NCI-H2227 (cell line): ENCODE results near the gene SKI.
A peak's percentile ranks its signal among the peaks of the same experiment; 100 is the strongest.

Experiments used
- DNase-seq: peaks from one replicate; lab custom pipeline; 2025; ENCODE audit not compliant: unreplicated experiment; lab: John Stamatoyannopoulos, UW

Gene SKI

DNA sequence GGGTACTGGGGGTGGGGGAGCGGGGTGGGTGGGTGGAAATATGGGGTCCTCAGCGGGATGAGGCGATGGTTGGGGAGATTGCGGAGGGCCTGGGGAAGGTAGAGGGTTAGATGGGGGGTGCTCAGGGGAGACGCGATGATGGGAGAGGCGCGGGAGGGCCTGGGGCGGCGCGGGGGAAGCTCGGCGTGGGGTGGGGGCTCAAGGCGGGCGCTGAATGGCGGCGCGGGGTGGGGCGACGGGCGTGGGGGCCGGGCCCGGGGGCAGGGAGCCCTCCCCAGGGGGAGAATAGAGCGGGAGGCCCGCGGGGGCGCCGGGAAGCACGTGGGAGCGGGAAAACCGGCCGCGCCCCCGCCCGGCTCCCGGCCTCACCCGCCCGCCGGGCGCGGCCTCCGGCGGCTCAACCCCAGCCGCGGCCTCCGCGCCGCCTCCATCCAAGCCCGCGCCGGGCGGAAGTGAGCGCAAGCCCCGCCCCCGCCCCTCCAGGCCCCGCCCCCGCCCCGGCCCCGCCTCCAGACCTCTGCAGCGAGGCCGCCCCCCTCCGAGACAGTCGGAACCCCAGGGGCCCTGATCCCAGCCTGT is 33.7 kb upstream of the SKI start, which contains the start of gene FAAP20:
FAAP20 (minus strand) TSS at position 454 of the 579 bp plus-strand sequence; CDS start at position 431, 23 bp downstream.
- peak; percentile 82 for DNase-seq

DNA sequence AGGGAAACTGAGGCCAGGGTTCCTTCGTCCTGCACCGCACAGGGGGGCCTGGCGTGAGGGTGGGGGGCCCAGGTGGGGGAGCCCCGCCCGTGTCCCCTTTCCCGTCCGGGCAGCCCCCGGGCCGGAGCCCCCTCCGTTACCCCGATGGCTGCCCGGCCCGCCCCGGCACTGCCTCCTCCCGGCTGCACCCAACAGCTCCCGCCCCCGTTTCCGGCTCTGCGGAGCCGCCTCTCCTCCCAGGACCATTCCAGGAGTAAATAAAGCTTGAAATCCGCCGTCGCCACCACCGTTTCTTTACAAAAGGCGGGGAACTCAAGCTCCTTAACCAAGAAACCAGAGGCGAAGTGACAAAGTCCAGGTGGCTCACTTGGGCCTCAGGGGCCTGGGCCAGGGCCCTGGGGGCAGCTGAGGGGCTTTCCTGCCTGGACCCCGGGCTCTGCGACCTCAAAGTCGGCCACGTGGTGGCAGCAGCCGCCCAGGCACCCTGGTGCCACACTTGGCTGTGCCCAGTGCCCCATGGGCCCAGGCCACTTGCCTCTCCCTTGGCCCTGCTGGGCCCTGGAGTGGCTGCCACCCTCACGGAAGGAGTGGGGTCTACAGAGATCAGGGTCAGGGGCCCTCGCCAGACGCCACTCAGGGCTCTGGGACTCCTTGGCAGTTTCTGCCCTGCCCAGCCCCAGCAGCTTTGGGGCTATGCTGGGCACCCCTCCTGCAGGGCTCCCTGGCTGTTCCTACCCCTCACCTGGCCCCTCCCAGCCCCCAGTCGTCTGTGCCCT is 33.0 kb upstream of the SKI start:
- peak; percentile 89 for DNase-seq

DNA sequence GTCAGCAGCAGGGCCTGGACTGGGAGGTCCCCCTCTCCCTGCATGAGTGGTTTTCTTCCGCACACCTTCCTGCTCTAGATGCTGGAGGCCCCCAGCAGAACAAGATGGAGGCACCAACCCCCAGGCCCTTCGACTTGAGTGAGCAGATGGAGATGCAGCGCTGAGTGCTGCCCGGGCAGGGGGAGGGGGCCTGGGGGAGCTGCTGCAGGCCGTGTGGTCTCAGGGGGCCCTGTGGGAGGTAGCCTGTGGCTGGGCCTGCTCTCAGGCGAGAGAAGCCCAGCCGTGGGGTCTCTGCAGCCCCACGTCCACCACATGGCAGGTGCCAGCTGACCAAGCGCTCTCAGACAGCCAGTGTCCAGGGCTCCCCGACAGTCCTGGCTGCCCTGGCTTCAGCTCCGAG is 32.3 kb upstream of the SKI start:
- DNase-seq = no peak

DNA sequence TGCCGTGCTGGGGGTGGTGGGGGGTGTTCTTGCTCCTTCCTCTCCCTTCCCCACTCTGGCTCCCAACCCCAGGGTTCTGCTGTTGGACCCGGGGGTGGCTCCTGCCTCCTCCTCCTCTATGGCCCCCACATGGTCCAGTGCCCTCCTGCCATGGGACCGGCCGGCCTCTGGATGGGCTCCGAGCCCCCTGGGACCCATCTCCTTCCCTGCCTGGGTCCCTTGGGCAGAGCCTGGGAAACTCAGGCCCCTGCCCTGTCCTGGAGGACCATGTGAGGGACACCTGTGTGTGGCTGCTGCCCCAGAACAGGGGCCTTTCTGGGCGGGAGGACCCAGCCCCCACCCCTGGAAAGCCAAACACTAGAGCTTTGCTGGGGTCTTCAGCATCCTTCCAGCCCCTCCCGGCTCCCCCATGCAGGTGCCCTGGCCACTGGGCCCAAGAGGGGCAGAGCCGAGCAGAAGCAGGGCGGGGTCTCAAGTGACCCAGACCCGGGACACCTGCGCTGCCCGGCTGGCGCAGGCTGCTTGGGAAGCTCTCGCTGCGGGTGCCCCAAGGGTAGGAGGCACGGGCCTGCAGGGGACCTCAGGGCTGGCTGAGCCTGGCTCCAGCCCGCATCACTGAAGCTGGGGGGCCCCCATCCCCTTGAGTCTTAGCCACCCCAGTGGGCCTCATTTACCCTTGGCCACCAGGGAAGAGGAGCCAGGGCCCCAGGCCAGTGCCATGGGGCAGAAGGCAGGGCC is 31.0 kb upstream of the SKI start:
- DNase-seq = no peak

DNA sequence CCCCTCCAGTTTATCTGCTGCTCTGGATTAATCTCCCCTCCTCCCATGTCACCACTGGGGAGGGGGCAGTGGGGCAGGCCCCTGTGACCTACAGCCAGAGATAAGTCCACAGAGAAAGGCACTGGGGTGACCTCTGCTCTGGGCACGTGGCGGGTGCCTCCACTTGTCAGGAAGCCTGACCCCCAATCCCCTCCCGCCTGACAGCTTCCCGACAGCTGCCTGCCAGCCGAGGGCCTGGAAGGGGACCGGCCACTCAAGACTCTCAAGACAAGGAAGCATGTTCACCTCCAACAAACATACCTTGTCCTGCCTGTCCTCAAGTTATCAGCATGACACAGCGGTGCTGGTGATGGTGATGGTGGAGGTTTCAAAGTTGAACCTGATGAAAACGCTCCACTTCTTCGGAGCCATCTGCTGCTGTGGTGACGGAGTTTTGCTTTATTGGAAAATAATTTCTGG is 30.4 kb upstream of the SKI start:
- DNase-seq = no peak

DNA sequence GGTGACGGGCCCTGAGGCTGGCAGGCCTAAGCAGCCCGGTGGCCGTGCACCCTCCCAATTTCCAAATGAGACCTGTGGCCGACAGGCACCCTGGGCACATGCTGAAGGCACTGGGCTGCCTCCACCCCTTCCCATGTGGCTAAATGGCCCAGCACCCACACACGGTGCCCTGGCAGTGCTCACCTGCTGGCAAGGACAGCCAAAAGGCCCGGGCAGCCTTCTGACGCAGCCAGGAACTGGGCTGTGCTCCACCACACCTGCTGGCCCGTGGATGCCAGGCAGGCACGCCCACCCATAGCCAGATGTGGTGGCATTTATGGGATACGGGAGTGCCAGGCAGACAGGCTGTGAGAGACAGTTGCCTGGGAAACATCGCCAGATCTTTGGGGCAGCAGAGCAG is 29.5 kb upstream of the SKI start:
- no peak for DNase-seq

DNA sequence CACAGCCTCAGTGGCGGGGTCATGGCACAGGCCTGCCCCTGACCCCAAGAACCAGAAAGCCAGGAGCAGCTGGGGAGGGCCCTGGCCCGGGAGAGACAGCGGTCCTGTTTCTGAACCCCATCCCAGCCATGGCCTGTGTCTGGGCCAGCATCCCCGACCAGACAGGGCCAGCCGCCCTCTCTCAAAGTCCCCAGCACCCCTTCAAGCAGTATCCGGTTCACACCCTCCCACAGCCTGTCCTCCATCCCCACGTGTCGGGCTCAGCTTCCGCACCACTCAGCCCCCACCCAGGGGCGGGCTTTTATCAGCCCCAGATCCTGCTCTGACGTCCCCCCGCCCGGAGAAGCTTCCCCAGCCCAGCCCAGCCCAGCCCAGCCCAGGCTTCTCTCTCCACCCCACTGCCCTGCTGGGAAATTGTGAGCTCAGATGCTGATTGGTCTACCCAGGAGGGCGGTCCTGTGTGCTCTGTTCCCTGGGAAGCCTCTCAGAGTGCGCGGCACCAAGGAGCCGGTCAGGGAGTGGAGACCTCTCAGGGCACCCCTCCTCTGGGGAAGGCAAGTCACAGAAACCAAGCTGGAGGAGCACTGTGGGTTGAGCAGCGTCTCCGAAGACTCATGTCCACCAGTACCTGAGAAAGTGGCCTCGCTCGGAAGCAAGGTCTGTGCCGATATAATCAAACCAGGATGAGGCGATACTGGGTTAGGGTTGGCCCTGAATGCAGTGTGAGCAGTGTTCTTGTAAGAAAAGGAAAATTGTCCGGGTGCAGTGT is 28.9 kb upstream of the SKI start:
- DNase-seq = no peak

DNA sequence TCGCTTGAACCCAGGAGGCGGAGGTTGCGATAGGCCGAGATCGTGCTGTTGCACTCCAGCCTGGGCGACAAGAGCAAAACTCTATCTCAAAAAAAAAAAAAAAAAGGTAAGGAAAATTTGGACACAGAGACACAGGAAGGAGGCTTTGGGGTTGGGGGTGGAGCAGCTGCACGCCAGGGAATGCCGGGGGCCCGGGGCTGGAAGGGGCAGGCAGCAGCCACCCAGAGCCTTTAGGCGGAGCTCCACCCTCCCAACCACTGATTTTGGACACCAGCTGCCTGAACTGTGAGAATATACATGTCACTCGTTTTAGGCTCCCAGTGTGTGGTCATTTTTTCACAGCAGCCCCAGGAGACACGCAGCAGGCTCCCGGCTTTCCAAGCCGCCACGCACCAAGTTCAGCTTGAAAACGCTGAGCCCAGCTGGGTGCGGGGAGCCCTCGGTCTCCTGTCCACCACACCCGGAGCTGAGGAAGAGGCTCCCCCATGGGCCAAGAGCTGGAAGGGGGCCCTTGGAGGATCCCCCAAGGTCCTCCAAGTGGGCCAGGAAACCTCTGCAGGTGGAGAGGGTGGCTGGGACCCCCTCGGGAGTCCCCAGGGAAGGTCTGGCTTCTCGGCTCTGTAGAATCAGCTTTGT is 27.7 kb upstream of the SKI start:
- no peak for DNase-seq

DNA sequence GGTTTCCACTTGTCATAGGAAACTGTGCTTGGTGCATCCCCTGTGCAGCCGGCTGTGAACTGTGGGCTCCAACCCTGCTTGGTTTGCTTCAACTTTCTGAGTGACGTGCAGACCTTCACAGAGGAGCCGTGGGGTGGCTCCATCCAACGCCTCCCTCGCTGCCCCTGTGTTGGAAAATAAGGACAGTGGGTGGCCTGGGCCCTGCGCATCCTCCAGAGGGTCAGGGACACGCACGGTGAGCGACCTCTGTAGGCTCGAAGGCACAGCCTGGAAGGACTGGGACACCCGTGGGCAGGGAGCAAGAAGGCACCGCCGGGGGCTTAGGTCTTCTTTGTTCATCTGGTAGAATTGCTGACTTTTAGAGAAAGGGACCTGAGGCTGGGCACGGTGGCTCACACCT is 27.1 kb upstream of the SKI start:
- DNase-seq = no peak

DNA sequence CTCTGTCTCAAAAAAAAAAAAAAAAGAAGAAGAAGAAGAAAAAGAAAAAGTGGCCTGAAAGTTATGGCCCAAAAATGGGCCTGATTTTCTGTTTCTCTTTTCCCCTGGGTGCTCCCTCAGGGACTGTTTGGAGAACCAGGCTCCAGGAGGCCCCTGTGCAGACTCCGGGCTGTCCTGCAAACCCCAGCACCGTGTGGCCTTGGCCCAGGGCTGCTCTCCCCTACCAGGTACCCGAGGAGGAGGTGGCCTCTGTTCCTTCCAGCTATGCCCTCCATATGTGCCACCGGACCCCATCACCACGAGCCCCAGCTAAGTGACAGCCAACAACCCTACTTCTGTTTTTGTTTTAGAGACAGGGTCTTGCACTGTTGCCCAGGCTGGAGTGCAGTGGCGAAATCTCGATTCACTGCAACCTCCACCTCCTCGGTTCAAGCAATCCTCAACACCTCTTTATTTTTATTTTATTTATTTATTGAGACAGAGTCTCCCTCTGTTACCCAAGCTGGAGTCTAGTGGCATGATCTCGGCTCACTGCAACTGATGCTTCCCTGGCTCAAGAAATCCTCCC is 26.0 kb upstream of the SKI start:
- no peak for DNase-seq

DNA sequence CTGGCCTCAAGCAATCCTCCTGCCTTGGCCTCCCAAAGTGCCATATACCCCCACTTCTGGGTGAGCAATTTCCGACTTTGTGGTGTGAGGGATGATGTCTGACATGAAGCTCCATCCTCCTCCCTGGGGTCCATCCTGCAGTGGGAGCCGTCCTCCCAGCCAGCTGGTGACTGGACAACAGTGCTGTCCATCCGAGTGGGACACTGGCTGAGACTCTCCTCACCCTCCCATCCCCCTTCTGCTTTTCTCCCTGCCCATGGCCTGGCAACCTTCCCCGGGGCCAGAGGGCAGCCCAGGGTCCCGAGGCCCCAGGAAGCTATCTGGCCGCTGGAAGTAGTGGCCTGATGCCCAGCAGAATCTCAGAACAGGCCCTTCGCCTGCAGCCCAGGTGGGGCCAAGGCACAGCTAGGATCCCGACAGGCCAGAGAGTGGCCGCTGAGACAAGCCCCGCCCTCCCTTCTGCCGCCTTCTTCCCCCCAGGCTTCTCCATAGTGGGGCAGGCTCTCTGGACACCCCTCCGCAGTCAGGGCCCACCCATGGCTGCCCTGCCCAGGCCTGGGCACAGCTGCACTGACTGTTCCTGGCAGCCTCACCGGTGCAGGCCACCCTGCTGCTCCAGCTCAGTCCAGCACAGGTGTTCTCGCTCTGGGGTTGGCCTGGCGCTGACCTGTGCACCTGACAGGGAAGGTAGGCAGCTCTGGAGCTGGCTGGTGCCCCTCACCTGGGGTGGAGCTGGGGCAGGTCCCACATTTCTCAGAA is 25.1 kb upstream of the SKI start:
- DNase-seq = no peak

DNA sequence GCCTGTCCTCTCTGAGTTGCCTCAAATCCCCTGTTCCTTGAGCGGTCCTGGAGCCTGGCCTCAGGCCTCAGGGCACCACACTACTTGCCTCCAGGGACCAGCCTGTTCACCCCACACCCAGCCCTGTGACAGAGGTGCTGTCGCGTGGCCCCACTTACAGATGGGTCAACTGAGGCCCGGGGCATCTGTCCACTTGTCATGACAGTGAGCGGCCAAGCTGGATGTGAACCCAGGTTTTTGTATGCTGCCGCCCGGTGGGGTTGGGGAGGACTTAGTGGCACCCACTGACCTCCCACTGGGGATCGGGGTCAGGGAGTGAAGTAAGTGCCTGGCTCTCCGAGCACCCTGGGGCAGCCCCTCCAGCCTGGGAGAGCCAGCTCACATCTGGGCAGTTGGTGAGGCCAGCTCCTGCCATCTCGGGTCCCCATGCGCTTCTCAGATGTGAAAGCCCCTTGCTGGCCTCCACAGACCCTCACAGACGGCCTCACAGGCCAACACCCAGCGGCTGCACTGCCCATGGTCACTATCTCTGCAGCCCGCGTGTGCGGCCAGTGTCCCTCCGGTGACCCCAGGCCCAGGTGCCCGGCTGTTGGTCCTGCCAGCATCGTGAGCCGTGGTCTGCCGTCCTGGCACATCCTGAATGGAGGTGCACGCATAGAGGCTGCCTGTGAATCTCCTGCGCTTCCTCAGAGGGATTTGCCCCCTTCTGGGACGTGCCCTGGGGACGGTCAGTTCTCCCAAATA is 24.3 kb upstream of the SKI start:
- no peak for DNase-seq

DNA sequence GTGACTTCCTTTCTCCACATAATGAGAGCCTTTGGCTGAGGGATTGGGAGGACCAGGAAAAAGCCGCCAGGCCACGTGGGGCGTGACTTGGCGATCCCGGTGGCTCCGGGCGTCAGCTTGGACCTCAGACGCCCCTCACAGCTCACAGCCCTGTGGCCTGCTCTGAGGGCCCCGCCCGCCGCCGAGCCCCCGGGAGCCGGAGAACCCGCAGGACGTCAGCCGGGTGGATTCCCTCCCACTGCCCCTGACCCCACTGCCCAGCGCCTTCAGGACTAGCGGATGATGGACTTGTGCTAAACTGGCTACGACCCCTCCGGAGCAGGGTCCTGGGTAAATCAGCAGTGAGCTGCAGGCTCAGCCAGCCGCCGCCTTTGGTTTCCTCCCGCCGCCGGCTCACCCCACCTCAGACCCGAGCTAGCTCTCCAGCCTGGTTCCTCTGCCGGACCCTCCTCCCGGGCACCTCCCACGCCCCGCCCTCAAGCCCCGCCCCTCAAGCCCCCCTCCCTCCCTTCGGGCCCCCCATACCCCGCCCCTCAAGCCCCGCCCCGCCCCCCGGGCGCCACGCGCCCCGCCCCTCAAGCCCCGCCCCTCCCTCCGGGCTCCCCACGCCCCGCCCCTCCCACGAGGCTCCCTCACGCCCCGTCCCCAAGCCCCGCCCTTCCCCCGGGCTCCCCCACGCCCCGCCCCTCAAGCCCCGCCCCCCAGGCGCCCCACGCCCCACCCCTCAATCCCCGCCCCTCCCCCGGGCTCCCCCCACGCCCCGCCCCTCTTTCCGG is 23.5 kb upstream of the SKI start:
- peak; percentile 65 for DNase-seq

DNA sequence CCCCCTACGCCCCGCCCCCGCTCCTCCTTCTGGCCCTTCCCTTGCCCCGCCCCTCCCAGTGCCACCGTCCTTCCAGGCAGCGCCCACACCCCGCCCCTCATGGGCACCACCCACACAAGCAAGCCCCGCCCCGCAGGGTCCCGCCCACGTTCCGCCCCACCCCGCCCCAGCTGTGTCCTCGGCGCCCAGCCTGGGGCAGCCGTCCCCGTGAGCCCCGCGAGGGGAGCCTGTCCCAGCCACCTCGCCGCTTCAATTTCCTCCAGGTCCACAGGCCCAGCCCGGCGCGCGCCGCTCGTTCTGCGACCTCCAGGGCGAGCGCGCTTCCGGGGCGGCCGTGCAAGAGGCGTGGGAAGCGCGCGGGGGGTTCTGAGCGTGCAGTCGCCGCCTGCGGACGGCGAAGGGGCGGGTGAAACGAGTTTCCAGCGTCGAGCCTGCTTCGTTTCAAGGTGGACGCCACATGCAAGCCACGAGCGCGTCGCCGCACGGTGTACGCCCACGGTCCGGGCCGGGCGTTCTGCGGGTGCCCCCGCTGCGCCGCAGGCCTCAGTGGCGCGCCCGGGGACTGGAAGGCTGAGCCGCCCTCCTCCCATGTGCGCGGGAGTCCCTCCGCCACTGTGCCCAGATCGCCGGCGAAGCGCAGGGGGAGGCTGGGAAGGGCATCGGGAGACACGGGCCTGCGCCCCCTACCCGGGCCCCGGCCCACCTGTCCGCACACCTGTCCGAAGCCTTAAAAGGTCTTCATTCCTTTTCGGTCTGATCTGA is 22.7 kb upstream of the SKI start:
- DNase-seq = peak; percentile 65

DNA sequence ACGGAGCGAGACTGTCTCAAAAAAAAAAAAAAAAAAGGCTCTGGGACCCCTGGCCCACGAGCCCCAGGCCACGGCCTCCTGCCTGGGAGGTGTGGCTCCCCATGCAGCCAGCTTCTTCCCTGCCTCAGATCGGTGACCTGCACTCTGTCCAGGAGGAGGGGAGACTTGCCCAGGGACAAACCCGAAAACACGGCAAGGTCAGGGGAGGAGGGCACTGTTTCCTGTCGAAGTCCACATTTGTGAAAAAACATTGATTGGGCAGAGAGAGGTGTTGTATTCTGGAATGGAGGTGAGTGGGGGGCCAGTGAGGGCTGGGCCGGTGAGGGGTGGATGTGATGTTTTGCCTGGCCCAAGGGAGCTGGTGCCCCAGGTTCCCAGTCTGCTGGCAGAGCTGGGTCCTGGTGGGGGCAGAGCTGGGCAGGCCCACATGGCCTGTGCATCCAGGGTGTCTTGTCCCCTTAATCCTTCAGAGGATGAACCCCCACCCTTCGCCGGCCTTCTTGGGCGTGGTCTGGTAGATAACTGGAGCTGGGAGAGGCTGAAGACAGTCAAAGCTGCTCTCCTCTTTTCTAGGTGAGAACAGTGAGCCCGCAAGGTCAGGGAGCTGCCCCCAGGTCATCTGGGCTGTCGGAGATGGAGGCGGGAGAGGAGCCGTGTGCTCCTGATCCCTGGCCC is 21.2 kb upstream of the SKI start:
- no peak for DNase-seq

DNA sequence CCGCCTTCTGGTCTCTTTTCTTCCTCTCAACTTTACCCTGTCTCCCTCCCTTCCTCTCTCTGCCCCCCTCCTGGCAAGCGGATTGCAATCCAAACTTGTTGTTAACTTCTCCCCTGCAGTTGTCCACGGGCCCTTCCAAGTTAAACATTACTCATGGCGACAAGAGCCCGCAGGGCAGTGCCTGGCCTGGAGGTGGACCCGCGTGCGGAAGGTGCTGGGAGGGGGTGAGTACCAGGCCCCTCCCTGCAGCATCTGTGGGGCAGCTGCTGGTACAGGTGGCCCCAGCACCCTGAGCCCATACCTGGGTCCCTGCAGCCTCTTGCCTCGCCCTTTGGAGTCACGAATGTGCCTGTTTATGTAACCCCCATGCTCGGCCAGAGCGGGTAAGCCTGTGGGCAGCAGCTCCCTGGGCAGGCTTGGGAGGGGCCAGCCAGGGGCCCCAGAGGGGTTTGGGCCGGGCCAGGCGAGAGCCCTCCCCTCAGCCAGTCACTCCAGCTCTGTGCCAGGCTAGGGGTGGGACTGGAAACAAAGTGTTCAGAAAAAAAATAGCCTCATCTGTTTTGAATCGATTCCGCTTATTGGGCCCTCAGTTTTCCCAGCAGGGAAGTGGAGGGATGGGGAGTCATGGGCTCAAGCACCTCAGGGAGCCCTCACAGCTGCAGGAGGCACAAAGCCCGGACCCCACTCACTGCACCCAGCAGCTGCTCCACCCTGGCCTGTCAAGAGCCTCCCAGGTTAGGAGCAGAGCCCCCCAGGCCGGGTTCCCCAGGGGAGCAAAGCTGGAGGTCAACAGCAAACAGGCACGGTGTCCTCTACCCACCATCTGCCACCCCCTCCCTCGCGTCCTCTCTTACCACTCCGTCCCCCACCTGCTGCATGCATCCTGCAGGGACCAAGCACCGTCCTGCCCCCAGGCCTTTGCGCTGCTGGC is 19.5 kb upstream of the SKI start:
- no peak for DNase-seq
